Esophagus mucosa (tissue), 1 donor: ENCODE results near the gene DLD. TPM values are rescaled to one million over a fixed set of nuclear protein-coding genes. Genes with fewer than 3 reads are reported as not detected.
"Not testable (repeated sequence)": the region's sequence is repeated elsewhere in the genome, so short reads cannot be mapped to it uniquely, and the experiment has no call there.

Experiments
- ATAC-seq: fragments of 200-7000 bp; cut with Tn5 transposase; one replicate; pipeline ENCODE4 v1.9.1; 2020
- total RNA-seq: library from RNA; stranded (reverse); gene quantifications from one replicate; pipeline ENCODE4 v1.2.4, GENCODE V29; 2023
- donor health status: DM: yes; HTN: yes; CAD: no.

Gene DLD
- total RNA-seq, 1 donor from 2014 or later: 63.5 TPM

GRCh38 chr7:107946451-107946850, 55.5 kb downstream of the DLD start:
- ATAC-seq: no peak

DNA sequence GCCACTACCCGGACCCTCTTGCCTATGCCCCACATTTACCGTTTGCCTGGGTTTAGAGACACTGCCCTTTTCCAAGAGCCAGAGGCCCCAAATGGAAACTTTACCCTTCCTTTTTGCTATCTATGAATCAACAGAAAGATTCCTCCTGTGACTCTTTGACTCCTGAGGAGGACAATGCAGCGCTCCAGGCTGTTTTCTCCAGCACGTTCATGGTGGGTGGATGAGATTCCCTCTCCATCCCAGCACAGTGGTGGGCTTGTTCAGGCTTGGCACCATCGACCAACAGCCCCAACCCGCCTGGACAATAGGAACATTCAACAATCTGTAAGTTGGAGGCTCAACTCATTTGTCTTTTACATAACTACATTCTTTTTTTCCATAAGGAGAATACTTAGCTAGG, 55.9 kb downstream of the DLD start:
- no peak for ATAC-seq

- no peak for ATAC-seq
These were observed 57.9 kb downstream of the DLD start for GRCh38 chr7:107948645-107949442.

DNA sequence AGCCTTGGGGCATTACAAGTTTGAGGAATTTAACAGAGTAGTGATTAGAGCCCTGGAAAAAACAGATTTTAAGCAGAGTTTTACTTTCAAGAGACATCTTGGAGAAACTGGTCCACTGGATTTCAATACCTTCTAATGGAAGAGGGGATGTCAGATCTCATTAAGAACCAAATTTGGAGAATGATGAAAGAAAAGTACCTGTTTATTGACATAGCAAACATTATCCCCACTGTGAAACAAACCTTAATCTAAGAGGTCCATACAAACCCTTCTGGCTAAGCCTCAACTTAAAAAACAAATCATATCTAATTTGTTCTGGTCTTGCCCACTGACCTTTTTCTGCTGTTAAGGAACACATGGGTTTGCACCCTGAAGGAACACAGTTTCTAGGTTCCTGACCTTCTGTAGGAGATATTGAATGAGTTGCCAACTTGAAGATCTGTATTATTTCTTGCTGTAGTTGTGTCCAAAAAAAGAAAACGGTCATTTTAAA, 58.5 kb downstream of the DLD start:
- no peak for ATAC-seq

- ATAC-seq: no peak
These were observed 60.3 kb downstream of the DLD start for GRCh38 chr7:107951172-107951787.

- ATAC-seq: no peak
These were observed 60.9 kb downstream of the DLD start for GRCh38 chr7:107951896-107952295.

GRCh38 chr7:107953265-107953923, 62.4 kb downstream of the DLD start:
- no peak for ATAC-seq

- no peak for ATAC-seq
These were observed 62.9 kb downstream of the DLD start for GRCh38 chr7:107953924-107954303.

- ATAC-seq: no peak
These were observed 64.4 kb downstream of the DLD start for GRCh38 chr7:107955394-107955793.

DNA sequence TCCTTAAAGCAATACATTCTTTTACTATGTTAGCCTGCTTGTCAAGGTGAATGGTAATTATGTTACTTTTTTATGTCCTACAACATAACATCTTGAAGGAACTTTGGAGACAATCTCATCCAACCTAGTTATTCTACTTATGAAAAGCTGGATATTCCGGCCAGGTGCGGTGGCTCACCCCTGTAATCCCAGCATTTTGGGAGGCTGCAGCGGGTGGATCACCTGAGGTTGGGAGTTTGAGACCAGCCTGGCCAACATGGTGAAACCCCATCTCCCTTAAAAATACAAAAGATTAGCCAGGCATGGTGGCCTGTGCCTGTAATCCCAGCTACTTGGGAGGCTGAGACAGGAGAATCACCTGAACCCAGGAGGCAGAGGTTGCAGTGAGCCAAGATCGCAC, 66.0 kb downstream of the DLD start:
- ATAC-seq: not testable (repeated sequence)

DNA sequence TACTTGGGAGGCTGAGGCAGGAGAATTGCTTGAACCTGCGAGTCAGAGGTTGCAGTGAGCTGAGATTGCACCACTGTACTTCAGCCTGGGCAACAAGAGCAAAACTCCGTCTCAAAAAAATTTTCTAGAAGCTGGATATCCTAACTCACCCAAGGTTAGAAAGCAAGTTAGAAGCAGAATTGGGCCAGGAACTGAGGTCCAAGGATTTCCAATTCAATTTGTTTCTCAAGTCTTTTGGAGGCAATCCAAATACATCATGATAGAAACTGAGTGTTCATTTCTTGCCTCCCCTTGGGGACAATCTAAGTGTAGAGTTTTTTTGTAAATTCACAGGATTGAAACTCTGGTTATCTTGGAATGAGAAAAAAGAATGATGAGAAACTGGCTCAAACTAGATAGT, 66.5 kb downstream of the DLD start:
- ATAC-seq: no peak

- peak; percentile 93 for ATAC-seq
These were observed 68.0 kb downstream of the DLD start for GRCh38 chr7:107958764-107959526.

DNA sequence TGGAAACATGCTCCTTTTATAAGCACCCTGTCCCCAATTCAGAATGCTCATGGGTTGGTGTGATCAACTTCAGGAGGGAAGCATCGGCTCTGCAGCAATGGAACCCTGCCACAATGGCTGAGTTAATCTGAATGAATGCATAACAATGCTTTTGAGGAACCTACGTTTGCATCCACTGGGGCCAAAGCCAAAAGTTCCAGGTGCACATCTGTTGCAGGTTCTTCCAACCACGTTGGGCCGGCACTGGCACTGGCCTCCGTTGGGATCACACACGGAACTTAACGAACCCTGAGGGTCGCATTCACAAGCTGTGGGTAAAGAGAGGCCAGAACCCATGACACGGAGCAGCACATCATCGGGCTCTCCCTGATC, 68.5 kb downstream of the DLD start:
- no peak for ATAC-seq

- no peak for ATAC-seq
These were observed 69.3 kb downstream of the DLD start for GRCh38 chr7:107960272-107960671.

DNA sequence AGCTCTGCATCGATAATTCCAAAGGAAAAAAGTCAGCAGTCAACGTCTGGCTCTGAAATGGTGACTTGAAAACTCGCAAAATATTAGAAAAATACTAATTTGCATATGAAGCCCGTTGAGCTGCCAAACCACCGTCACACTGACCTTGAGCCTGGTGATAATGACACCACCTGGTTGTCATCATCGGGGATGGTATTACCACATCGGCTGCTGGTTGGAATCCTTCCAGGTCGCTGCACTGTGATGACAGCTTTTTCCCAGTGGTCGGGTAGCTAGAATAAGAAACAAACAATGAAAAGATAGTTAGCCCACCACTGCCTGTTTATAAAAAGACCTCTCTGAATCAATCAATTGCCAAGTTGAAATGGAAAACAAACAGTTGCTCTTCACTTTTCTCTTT, 70.4 kb downstream of the DLD start:
- no peak for ATAC-seq

- no peak for ATAC-seq
These were observed 71.8 kb downstream of the DLD start for GRCh38 chr7:107962817-107963216.

DNA sequence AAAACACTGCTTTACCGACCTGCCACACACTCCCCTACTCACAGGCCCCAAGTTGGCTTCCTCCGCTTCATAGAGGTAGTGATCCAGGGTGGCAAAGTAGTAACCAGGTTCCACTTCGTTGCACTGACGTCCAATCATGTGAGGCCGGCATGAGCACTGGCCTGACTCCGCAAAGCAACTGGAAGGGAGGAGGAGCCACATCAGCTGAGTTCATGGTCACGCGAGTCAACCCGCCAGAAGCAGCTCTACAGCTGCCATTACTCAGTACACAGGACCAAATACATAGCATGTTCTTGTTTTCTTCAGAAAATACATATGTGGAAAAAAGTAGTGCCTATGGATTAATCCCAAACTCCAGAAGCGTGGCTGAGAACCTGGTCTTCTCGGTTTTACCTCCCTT, 73.5 kb downstream of the DLD start:
- no peak for ATAC-seq

DNA sequence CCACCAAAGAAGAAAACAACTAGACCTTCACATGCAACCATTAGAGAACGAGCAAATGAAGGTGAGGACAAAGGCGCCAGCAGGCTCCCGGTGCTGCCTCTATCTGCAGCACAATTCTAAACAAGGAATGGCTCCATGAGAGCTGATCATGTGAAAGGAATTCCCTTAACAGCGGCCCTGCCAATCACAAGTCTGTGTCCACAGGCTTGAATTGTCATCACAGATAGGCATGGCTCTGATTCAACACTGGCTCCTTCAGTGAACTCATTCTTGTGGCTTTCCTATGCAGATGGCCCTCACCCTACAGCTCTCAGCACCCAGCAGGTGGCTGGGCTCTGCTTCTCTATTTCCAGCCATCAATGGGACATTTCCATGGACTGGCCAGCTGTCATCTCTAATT, 75.7 kb downstream of the DLD start:
- no peak for ATAC-seq

GRCh38 chr7:107967420-107967819, 76.4 kb downstream of the DLD start:
- ATAC-seq: no peak

GRCh38 chr7:107968449-107968848, 77.5 kb downstream of the DLD start:
- no peak for ATAC-seq

GRCh38 chr7:107969856-107970255, 78.9 kb downstream of the DLD start:
- ATAC-seq: no peak
